Liver (tissue), 9 donors: Measurements from ENCODE around the gene DSCAM. TPM values are rescaled to one million over a fixed set of nuclear protein-coding genes. Genes with fewer than 3 reads are reported as not detected.

Source experiments
- DNase-seq: peaks from one replicate; pipeline ENCODE4 v3.0.0-alpha.2; 2017; ENCODE audit warnings: low spot score
- H3K27ac ChIP-seq, 2 donors: one replicate each; pipeline ENCODE4 v1.7.0; 2013; ENCODE audit warnings: inconsistent platforms in 2 of 2, low read length in 2 of 2, control low read depth in 1 of 2, low read depth in 1 of 2, mild to moderate bottlenecking in 1 of 2
- H3K27me3 ChIP-seq, 4 donors: one replicate each; pipeline versions ENCODE4 v1.6.1 to v1.7.0; 2013; ENCODE audit warnings: low read length in 3 of 4, inconsistent platforms in 1 of 4, mild to moderate bottlenecking in 1 of 4, moderate library complexity in 1 of 4; ENCODE audit not compliant: control insufficient read depth in 4 of 4, insufficient read depth in 4 of 4
- H3K36me3 ChIP-seq, 4 donors: one replicate each; pipeline versions ENCODE4 v1.6.1 to v1.7.0; 2013; ENCODE audit warnings: low read length in 3 of 4, mild to moderate bottlenecking in 3 of 4, low read depth in 1 of 4, moderate library complexity in 1 of 4; ENCODE audit not compliant: control insufficient read depth in 4 of 4, insufficient read depth in 3 of 4
- H3K4me1 ChIP-seq, 4 donors: one replicate each; pipeline versions ENCODE4 v1.6.1 to v1.7.0; 2013; ENCODE audit warnings: low read length in 3 of 4, mild to moderate bottlenecking in 3 of 4, moderate library complexity in 1 of 4; ENCODE audit not compliant: control insufficient read depth in 4 of 4, insufficient read depth in 4 of 4
- H3K4me3 ChIP-seq, 3 donors: one replicate each; pipeline versions ENCODE4 v1.6.1 to v1.7.0; 2013; ENCODE audit warnings: low read length in 3 of 3, control low read depth in 1 of 3, low read depth in 1 of 3, mild to moderate bottlenecking in 1 of 3
- H3K9ac ChIP-seq, 2 donors: one replicate each; pipeline ENCODE4 v1.7.0; 2013; ENCODE audit warnings: low read length in 2 of 2, mild to moderate bottlenecking in 2 of 2, moderate library complexity in 2 of 2, control low read depth in 1 of 2, low read depth in 1 of 2
- H3K9me3 ChIP-seq, 4 donors: one replicate each; pipeline versions ENCODE4 v1.6.1 to v1.7.0; 2013; ENCODE audit warnings: low read length in 3 of 4; ENCODE audit not compliant: control insufficient read depth in 4 of 4
- ATF3 ChIP-seq: IDR thresholded peaks from 2 replicates; pipeline ENCODE4 v1.6.1; 2016; ENCODE audit warnings: antibody characterized with exemption
- EGR1 ChIP-seq, 2 donors: IDR thresholded peaks; 2 replicates each; pipeline ENCODE4 v1.6.1; 2016 to 2018; ENCODE audit warnings: antibody characterized with exemption in 2 of 2, low read depth in 2 of 2
- FOXA1 ChIP-seq: IDR thresholded peaks from 2 replicates; pipeline ENCODE4 v1.6.1; 2016; ENCODE audit warnings: antibody characterized with exemption
- FOXA2 ChIP-seq: IDR thresholded peaks from 2 replicates; pipeline ENCODE4 v1.6.1; 2016; ENCODE audit warnings: antibody characterized with exemption
- GABPA ChIP-seq, 2 donors: IDR thresholded peaks in 1 of 2; conservative IDR thresholded peaks in 1 of 2; 2 replicates each; pipeline ENCODE4 v1.6.1; 2016; ENCODE audit warnings: antibody characterized with exemption in 2 of 2, mild to moderate bottlenecking in 1 of 2, moderate library complexity in 1 of 2
- HNF4A ChIP-seq, 2 donors: conservative IDR thresholded peaks; 2 replicates each; pipeline ENCODE4 v1.6.1; 2016; ENCODE audit warnings: antibody characterized with exemption in 2 of 2, mild to moderate bottlenecking in 2 of 2
- HNF4G ChIP-seq: IDR thresholded peaks from 2 replicates; pipeline ENCODE4 v1.6.1; 2016; ENCODE audit warnings: antibody characterized with exemption
- JUND ChIP-seq, 2 donors: IDR thresholded peaks; 2 replicates each; pipeline ENCODE4 v1.6.1; 2016; ENCODE audit warnings: antibody characterized with exemption in 2 of 2
- NR2F2 ChIP-seq: IDR thresholded peaks from 2 replicates; pipeline ENCODE4 v1.6.1; 2016; ENCODE audit warnings: antibody characterized with exemption
- RAD21 ChIP-seq, 2 donors: IDR thresholded peaks; 2 replicates each; pipeline ENCODE4 v1.6.1; 2016; ENCODE audit warnings: antibody characterized with exemption in 2 of 2, mild to moderate bottlenecking in 2 of 2
- REST ChIP-seq: IDR thresholded peaks from 2 replicates; pipeline ENCODE4 v1.6.1; 2016; ENCODE audit warnings: antibody characterized with exemption, mild to moderate bottlenecking
- RXRA ChIP-seq, 2 donors: IDR thresholded peaks; 2 replicates each; pipeline ENCODE4 v1.6.1; 2017 to 2018; ENCODE audit warnings: antibody characterized with exemption in 2 of 2, mild to moderate bottlenecking in 1 of 2
- SP1 ChIP-seq: IDR thresholded peaks from 2 replicates; pipeline ENCODE4 v1.6.1; 2018; ENCODE audit warnings: antibody characterized with exemption, mild to moderate bottlenecking
- TAF1 ChIP-seq: conservative IDR thresholded peaks from 2 replicates; pipeline ENCODE4 v1.6.1; 2016; ENCODE audit warnings: antibody characterized with exemption, mild to moderate bottlenecking
- YY1 ChIP-seq: IDR thresholded peaks from 2 replicates; pipeline ENCODE4 v1.6.1; 2016; ENCODE audit warnings: antibody characterized with exemption, mild to moderate bottlenecking
- WGBS: extraction: QIAGEN DNeasy Blood & Tissue Kit; methylation state at CpG from one replicate; pipeline ENCODE4 v1.1.7; 2013; 5-methylcytosine and 5-hydroxymethylcytosine counted together
- polyA plus RNA-seq, 2 donors: library from polyadenylated mRNA; stranded (reverse) in 1 of 2; unstranded in 1 of 2; fragments of 200-250 nt in 1 of 2; fragments of >200 nt in 1 of 2; fragmentation: Nextera tagmentation in 1 of 2; extraction: Ambion mirVana in 1 of 2; gene quantifications; one replicate each; pipeline versions ENCODE4 v1.2.1 to v1.2.3, GENCODE V29; 2013 to 2015
- total RNA-seq, 2 donors: library from RNA; depleted of rRNA; stranded (reverse); fragments of >200 nt; gene quantifications; one replicate each; pipeline ENCODE4 v1.2.3, GENCODE V29; 2014
- TF ChIP-seq, protein P1 (sequence below): fragments of 150-350 bp; IDR thresholded peaks from 2 replicates; pipeline ENCODE4 v1.5.1; 2017; ENCODE audit warnings: improper control_type of control experiment, low read depth, low read length; ENCODE audit not compliant: missing input control
- TF ChIP-seq, protein P2 (sequence below): IDR thresholded peaks from 2 replicates; pipeline ENCODE4 v1.6.1; 2016; ENCODE audit warnings: antibody characterized with exemption
- TF ChIP-seq, protein P3 (sequence below): IDR thresholded peaks from 2 replicates; pipeline ENCODE4 v1.6.1; 2016; ENCODE audit warnings: antibody characterized with exemption
- donor health status: healthy.
- donor health status: healthy.
- donor health status: healthy.
- donor health status: healthy.
- donor health status: healthy.

The DSCAM gene
- total and polyA plus RNA-seq, 4 donors, result 0.02 to 0.23 (median 0.10) TPM

GRCh38 chr21:40436261-40436660 lies 410.7 kb downstream of the DSCAM start:
- H3K36me3 ChIP-seq, result no peaks in the 10 kb centered on the region
- no peaks in the 10 kb centered on the region for H3K9me3 ChIP-seq
- TF ChIP-seq JUND (IDR thresholded peaks at IDR 0.05) (no peak), RAD21 (IDR thresholded peaks at IDR 0.05) (no peak), FOXA1 (no peak), HNF4A (conservative IDR thresholded peaks at IDR 0.05) (no peak), HNF4G (no peak), RXRA (IDR thresholded peaks at IDR 0.05) (no peak), TAF1 (no peak), GABPA (IDR thresholded peaks at IDR 0.05 in 1 of 2, conservative IDR thresholded peaks at IDR 0.05 in 1 of 2) (no peak), YY1 (no peak), NR2F2 (no peak), SP1 (no peak), EGR1 (IDR thresholded peaks at IDR 0.05; ENCODE audit: low read depth in 2 of 2) (no peak)
- TF ChIP-seq, protein P1, sequence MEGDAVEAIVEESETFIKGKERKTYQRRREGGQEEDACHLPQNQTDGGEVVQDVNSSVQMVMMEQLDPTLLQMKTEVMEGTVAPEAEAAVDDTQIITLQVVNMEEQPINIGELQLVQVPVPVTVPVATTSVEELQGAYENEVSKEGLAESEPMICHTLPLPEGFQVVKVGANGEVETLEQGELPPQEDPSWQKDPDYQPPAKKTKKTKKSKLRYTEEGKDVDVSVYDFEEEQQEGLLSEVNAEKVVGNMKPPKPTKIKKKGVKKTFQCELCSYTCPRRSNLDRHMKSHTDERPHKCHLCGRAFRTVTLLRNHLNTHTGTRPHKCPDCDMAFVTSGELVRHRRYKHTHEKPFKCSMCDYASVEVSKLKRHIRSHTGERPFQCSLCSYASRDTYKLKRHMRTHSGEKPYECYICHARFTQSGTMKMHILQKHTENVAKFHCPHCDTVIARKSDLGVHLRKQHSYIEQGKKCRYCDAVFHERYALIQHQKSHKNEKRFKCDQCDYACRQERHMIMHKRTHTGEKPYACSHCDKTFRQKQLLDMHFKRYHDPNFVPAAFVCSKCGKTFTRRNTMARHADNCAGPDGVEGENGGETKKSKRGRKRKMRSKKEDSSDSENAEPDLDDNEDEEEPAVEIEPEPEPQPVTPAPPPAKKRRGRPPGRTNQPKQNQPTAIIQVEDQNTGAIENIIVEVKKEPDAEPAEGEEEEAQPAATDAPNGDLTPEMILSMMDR, result no peak
- TF ChIP-seq, protein P2, sequence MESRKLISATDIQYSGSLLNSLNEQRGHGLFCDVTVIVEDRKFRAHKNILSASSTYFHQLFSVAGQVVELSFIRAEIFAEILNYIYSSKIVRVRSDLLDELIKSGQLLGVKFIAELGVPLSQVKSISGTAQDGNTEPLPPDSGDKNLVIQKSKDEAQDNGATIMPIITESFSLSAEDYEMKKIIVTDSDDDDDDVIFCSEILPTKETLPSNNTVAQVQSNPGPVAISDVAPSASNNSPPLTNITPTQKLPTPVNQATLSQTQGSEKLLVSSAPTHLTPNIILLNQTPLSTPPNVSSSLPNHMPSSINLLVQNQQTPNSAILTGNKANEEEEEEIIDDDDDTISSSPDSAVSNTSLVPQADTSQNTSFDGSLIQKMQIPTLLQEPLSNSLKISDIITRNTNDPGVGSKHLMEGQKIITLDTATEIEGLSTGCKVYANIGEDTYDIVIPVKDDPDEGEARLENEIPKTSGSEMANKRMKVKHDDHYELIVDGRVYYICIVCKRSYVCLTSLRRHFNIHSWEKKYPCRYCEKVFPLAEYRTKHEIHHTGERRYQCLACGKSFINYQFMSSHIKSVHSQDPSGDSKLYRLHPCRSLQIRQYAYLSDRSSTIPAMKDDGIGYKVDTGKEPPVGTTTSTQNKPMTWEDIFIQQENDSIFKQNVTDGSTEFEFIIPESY, result no peak
- TF ChIP-seq, protein P3, sequence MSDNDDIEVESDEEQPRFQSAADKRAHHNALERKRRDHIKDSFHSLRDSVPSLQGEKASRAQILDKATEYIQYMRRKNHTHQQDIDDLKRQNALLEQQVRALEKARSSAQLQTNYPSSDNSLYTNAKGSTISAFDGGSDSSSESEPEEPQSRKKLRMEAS, result no peak
- no peaks in the 10 kb centered on the region for H3K4me1 ChIP-seq
- no peak for DNase-seq
- H3K27me3 ChIP-seq, result no peaks in the 10 kb centered on the region
- H3K9ac ChIP-seq, result no peak overlapping the region
- H3K27ac ChIP-seq, result no peak overlapping the region
- H3K4me3 ChIP-seq, result no peak overlapping the region
- whole genome bisulfite sequencing, result 53% methylated on average over 1 of the region's 1 CpG

GRCh38 chr21:40433538-40433937 lies 413.4 kb downstream of the DSCAM start:
- 93% methylated on average over 2 of the region's 2 CpGs for WGBS
- Histone ChIP-seq H3K9me3 (no peaks in the 10 kb centered on the region), H3K4me3 (no peak overlapping the region), H3K27me3 (no peaks in the 10 kb centered on the region), H3K4me1 (no peaks in the 10 kb centered on the region), H3K27ac (no peak overlapping the region), H3K9ac (no peak overlapping the region), H3K36me3 (no peaks in the 10 kb centered on the region)
- TF ChIP-seq YY1, result no peak
- TF ChIP-seq SP1, result no peak
- TF ChIP-seq REST, result no peak
- no peak for TF ChIP-seq NR2F2
- TF ChIP-seq FOXA2, result no peak
- no peak for TF ChIP-seq TAF1
- TF ChIP-seq ATF3, result no peak
- TF ChIP-seq HNF4A (conservative IDR thresholded peaks at IDR 0.05), result no peak
- no peak for TF ChIP-seq EGR1 (IDR thresholded peaks at IDR 0.05; ENCODE audit: low read depth in 2 of 2)
- TF ChIP-seq FOXA1, result no peak
- no peak for TF ChIP-seq HNF4G
- TF ChIP-seq, protein P3, result no peak
- TF ChIP-seq RXRA (IDR thresholded peaks at IDR 0.05), result no peak
- DNase-seq, result no peak
